GM18519 (cell line): Measurements from ENCODE around the gene SMYD3.

Experiments
- ATAC-seq: cut with Tn5 transposase; IDR thresholded peaks from one replicate; pipeline ENCODE4 v1.9.1; 2021; ENCODE audit warnings: mild to moderate bottlenecking, moderate library complexity; ENCODE audit not compliant: unreplicated experiment, low FRiP score

Gene SMYD3

GRCh38 chr1:246418565-246419312 is 88.3 kb downstream of the SMYD3 start:
- no peak for ATAC-seq

GRCh38 chr1:246417813-246418564 is 89.1 kb downstream of the SMYD3 start:
- no peak for ATAC-seq

- no peak for ATAC-seq
These were observed 89.8 kb downstream of the SMYD3 start for GRCh38 chr1:246417152-246417812.

GRCh38 chr1:246416261-246416660 is 90.8 kb downstream of the SMYD3 start:
- ATAC-seq, result no peak

DNA sequence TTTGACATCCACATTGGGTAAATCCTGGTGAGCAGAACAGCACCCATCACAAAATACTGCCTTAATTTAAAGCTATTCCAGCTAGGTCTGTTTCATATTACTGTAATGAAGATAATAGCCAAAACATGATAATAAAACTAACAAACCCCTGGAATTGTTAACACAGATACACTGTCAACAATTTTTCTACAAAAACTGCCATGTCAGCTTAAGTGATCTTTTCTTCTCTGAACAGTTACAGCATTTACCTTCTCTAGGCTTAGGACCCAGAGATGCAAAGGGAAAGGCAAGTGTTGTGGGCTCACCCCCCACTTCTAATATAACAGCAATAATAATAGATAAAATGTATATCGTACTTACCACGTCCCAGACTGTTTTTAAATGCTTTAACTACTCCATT is 92.1 kb downstream of the SMYD3 start:
- ATAC-seq, result no peak

DNA sequence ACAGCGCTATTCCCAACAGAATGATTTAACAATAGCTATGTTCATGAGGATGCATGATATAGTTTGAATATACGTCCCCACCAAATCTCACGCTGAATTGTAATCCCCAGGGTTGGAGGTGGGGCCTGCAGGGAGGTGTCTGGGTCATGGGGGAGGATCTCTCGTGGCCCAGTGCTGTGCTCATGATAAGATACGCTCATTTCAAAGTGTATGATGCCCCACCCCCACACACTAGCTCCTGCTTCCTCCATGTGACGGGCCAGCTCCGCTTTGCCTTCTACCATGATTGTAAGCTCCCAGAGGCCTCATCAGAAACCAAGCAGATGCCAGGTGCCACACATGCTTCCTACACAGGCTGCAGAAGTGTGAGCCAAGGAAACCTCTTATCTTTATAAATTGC is 93.6 kb downstream of the SMYD3 start:
- ATAC-seq, result no peak

DNA sequence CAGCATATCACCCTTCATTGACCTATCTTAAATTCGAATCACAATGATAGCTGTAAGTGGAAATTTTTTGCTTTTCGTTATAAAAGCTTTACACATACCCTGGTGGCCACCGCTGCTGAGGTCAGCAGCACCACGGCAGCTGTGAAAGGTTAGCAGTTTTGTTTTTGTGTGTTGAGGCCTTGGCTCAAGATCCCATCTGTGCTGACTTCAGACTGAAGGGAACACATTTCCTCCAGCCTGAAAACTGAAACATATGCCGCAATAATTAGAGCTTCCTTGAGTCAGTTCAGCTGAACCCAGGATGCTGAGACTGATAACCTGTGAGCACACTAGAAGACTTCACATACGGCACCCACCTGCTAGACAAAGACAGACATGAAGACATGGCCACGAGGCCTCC is 103.0 kb downstream of the SMYD3 start:
- ATAC-seq, result no peak

DNA sequence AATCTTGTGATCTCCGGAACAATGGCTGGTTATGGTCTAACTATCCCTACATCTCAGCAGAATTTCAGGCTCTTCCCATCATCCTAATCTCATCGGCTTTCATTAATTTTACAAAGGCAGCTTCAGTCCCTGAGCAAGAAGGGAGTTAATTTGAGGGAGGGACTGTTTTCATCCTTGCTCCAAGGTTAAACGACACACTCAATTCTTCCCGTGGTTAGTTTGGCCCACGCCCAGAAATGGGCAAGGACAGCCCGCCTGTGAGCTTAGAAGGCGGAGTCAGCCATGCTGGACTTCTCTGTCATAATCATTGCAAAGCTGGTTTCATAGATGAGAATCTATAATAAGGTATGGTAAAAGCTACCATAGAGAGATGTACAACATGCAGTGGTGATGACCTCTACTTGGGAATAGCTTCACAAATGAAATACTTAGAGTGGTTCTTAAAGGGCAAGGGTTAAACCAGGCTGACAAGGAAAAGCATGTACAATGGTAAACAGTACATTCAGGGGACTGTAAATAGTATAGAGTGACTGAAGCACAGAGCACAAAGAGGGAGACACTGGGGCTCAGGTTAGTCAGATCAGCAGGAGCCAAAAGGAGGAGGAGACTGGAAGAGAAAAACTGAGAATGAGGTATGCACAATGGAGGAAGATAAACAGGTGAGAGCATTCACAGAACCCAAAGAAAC is 108.8 kb downstream of the SMYD3 start:
- no peak for ATAC-seq

DNA sequence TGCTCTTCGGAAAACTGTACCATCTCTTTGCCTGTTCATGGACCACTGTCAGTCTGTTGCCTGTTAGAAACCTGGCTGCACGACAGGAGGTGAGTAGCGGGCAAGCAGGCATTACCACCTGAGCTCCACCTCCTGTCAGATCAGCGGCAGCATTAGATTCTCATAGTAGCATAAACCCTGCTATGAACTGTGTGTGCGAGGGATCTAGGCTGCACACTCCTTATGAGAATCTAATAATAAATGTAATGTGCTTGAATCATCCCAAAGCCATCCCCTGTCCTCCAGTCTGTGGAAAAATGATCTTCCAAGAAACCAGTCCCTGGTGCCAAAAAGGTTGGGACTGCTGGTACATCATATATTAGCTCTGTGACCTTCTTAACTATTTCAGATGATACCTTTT is 110.0 kb downstream of the SMYD3 start:
- no peak for ATAC-seq

DNA sequence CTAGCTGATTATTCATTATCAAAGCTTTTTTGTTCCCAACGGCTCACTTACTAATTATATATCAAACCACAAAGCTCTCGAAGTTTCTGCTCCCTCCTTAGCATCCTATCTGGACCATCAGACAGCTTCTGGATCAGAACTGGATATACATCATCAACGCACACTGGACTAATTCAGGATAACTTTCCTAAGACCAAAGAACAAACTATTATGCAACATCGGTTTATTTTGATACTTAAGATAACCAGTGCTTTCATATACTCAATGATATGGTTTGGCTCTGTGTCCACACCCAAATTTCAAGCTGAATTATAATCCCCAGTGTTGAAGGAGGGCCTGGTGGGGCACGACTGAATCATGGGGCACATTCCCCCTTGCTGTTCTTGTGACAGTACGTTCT is 110.8 kb downstream of the SMYD3 start:
- no peak for ATAC-seq

DNA sequence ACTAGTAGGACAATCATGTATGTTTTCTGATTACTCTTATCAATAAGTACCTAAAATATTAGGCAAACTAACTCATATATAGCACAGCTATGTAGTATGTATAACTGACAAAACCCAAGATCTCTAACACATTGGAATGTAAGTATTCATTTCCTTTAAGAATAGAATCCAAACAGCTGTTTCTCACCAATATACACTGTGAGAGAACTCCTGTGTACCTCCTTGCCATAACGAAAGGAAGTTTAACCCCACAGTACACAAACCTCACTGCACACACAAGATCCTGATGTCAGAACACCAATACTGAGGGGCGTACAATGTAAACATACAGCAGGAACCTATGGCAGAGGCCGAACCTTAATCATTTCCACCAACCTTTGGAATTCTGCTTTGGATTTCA is 113.0 kb downstream of the SMYD3 start:
- ATAC-seq, result no peak

DNA sequence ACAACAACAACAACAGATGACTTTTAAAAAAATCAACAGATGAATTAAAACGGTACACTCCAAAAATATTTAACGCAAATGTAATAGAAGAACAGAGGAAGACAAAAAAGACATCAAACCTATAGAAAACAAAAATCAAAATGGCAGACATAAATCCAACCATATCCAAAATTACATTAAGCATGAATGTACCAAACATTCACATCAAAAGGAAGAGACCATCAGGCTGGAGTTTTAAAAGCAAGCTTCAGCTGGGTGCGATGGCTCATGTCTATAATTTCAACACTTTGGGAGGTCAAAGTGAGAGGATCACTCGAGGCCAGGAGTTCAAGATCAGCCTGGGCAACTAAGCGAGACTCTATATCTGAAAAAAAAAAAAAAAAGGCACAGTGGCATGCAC is 116.2 kb downstream of the SMYD3 start:
- ATAC-seq, result no peak

GRCh38 chr1:246384616-246385015 is 122.5 kb downstream of the SMYD3 start:
- no peak for ATAC-seq

GRCh38 chr1:246383791-246384190 is 123.3 kb downstream of the SMYD3 start:
- no peak for ATAC-seq

GRCh38 chr1:246383239-246383589 is 123.9 kb downstream of the SMYD3 start:
- no peak for ATAC-seq

DNA sequence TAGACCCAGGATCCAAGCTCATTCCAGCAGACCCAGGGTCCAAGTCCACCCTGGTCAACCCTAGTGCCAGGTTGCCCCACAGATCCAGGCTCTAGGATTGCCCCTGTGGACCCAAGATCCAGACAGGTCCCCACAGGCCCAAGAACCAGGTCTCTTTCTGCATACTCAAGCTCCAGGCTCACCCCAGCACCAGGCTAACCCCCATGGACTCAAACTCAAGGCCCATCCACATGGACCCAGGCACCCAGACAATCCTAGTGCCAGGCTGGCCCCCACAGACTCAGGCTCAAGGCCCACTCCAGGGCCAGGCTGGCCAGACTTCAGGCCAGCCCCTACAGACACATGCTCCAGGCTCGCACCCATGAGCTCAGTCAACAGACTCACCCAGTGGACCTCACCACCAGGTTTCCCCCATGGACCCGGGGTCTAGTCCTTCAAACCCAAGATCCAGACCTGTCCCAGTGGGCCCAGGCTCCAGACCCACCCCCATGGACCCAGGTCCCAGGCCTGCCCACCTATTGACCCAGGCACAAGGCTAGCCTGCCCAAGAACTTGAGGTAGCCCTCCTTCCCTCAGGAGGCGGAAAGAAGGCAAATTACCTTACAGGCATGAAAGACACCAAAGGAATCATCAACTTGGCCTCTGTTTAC is 124.4 kb downstream of the SMYD3 start:
- ATAC-seq, result no peak

DNA sequence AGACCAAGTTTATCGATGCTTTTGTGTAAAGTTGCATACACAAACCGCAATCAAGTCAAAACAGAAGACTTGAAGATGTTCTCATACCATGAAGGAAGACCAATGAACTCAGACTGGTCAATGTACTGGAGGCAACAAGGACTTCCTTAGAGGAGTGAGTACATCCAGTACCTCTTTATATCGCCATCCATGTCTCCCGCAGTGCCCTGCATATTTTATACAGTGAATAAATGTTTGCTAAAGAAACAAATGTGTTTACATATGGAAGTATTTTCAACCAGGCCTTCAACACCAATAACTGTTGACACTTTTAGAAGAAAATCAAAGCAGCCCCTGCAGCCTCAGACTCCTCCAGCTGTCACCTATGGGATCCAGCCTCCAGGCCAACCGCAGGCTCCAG is 125.6 kb downstream of the SMYD3 start:
- ATAC-seq, result no peak

- no peak for ATAC-seq
These were observed 129.4 kb downstream of the SMYD3 start for GRCh38 chr1:246377625-246378153.

DNA sequence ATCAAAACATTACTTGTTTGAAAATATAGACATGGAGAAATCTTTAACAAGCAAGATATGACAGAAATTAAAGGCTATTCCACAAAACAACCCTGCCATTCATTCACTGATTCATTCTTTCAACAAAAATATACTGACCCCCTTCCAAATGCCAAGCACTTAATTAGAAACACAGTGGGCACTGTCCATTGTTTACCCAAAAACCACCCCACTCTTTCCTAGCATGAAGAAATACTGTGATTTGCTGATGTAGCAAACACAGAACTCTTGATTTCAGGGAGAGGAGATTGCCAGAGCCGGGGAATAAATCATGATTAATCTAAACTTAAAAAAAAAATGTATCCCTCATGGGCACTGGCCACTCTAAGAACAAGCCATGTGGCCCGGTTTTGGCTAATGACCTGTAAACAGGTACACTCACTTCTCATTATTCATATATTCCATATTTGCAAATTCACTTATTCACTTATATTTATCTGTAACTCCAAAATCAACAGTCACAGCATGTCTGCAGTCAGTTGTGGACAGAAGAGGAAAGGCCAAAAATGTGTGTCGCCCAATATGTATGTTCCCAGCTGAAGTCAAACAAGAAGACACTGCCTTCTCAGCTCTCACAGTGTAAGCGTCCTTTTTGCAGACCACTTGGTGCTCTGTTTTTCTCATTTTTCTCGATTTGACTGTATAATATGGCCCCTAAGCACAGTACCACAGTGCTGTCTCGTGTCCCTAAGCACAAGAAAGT is 133.1 kb downstream of the SMYD3 start:
- no peak for ATAC-seq

GRCh38 chr1:246372559-246372958 is 134.5 kb downstream of the SMYD3 start:
- no peak for ATAC-seq
